ENCODE results near the gene C4BPB. TPM values are rescaled to one million over a fixed set of nuclear protein-coding genes. Genes with fewer than 3 reads are reported as not detected.

The C4BPB gene
- total RNA-seq, 2 experiments from 2014 or later: not detected

DNA sequence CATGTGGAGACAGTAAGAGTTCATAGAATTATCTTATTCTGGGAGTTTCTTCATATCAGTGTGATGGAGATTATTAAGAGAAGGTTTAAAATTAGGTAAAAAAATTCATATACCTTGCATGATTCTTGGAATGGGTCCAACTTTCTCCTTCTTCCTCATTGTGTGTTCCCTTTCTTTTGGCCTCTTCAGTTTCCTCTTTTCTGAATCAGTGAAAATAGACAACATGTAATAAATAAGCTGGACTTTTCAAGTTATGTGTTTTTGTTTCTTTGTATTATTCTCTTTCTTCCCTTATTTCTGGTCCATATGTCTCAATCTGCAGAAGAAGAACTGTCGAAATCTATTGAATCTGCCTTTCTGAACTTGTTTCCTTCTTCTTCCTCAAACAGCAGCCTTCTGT is 45.9 kb downstream of the C4BPB start:
- POLR2A ChIA-PET: no interaction called here
- no peaks in the 10 kb centered on the region for H3K4me1 ChIP-seq (ENCODE audit: insufficient read depth, low read length, poor library complexity, severe bottlenecking)
- DNase-seq (ENCODE audit: low spot score): no peak
- H3K27ac ChIP-seq (ENCODE audit: low read depth, low read length, poor library complexity, severe bottlenecking): no peak overlapping the region
- no peaks in the 10 kb centered on the region for H3K79me2 ChIP-seq (ENCODE audit: insufficient read depth, low read depth, low read length)
- CTCF ChIA-PET (ENCODE audit: unreplicated experiment): interaction anchor here (0.6 kb wide), 1 partner anchor 242 kb away, joined by 3 read pairs; no protein-coding TSS in a partner anchor
- intact Hi-C loops (cut with micrococcal nuclease; ENCODE audit: unreplicated experiment): no loop called here
- H4K20me1 ChIP-seq (ENCODE audit: insufficient read depth, low read length): no peaks in the 10 kb centered on the region
- H3K9me2 ChIP-seq (ENCODE audit: insufficient read depth, low read length): no peaks in the 10 kb centered on the region
- TF ChIP-seq, protein P1, sequence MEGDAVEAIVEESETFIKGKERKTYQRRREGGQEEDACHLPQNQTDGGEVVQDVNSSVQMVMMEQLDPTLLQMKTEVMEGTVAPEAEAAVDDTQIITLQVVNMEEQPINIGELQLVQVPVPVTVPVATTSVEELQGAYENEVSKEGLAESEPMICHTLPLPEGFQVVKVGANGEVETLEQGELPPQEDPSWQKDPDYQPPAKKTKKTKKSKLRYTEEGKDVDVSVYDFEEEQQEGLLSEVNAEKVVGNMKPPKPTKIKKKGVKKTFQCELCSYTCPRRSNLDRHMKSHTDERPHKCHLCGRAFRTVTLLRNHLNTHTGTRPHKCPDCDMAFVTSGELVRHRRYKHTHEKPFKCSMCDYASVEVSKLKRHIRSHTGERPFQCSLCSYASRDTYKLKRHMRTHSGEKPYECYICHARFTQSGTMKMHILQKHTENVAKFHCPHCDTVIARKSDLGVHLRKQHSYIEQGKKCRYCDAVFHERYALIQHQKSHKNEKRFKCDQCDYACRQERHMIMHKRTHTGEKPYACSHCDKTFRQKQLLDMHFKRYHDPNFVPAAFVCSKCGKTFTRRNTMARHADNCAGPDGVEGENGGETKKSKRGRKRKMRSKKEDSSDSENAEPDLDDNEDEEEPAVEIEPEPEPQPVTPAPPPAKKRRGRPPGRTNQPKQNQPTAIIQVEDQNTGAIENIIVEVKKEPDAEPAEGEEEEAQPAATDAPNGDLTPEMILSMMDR (conservative IDR thresholded peaks at IDR 0.05; ENCODE audit: low read length): no peak
- TF ChIP-seq EZH2phosphoT487 (IDR thresholded peaks at IDR 0.05; ENCODE audit: borderline replicate concordance, low read depth, low read length): no peak
- H3K4me3 ChIP-seq (ENCODE audit: low read depth, low read length, poor library complexity, severe bottlenecking): no peak overlapping the region
- H3K36me3 ChIP-seq (ENCODE audit: insufficient read depth, low read length): no peaks in the 10 kb centered on the region
- no TSS peak for BruUV-seq (replicated peaks)
- no peak overlapping the region for H3K4me2 ChIP-seq (ENCODE audit: low read length)
- H3K9me3 ChIP-seq (ENCODE audit: low read length): no peaks in the 10 kb centered on the region
- H2AFZ ChIP-seq (ENCODE audit: low read length): no peak overlapping the region

DNA sequence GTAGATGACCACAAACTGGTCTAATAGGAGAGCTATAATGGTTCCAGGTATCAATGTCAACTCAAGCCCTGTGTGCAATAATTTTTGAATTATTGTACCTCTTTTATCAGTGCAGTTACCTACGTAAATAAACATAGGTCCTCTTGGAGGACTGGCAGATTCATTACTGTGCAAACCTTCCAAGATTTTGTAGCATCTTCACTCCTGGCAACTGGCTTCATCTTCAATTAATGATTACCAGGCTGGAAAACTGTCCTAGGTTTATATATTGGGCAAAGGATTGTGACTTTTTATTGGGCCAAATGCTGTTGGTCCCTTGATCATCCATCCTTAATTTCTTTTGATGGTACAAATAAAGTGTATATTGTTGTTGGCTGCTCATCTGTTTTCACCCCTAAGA is 51.0 kb downstream of the C4BPB start:
- Histone ChIP-seq H2AFZ (ENCODE audit: low read length) (no peak overlapping the region), H3K4me1 (ENCODE audit: insufficient read depth, low read length, poor library complexity, severe bottlenecking) (no peaks in the 10 kb centered on the region), H4K20me1 (ENCODE audit: insufficient read depth, low read length) (no peaks in the 10 kb centered on the region), H3K9me3 (ENCODE audit: low read length) (no peaks in the 10 kb centered on the region), H3K36me3 (ENCODE audit: insufficient read depth, low read length) (no peaks in the 10 kb centered on the region), H3K9me2 (ENCODE audit: insufficient read depth, low read length) (no peaks in the 10 kb centered on the region), H3K4me2 (ENCODE audit: low read length) (no peak overlapping the region), H3K4me3 (ENCODE audit: low read depth, low read length, poor library complexity, severe bottlenecking) (no peak overlapping the region), H3K79me2 (ENCODE audit: insufficient read depth, low read depth, low read length) (no peaks in the 10 kb centered on the region), H3K27ac (ENCODE audit: low read depth, low read length, poor library complexity, severe bottlenecking) (no peak overlapping the region)
- ChIA-PET POLR2A (interaction anchor here (0.6 to 0.8 kb wide), 2 partner anchors 47 to 141 kb away, joined by 5 read pairs; no protein-coding TSS in a partner anchor), CTCF (ENCODE audit: unreplicated experiment) (interaction anchor here (0.5 kb wide), 1 partner anchor 883 kb away, joined by 3 read pairs; no protein-coding TSS in a partner anchor)
- intact Hi-C loops (cut with micrococcal nuclease; ENCODE audit: unreplicated experiment): no loop called here
- TF ChIP-seq, protein P1 (conservative IDR thresholded peaks at IDR 0.05; ENCODE audit: low read length): no peak
- no peak for TF ChIP-seq EZH2phosphoT487 (IDR thresholded peaks at IDR 0.05; ENCODE audit: borderline replicate concordance, low read depth, low read length)
- no TSS peak for BruUV-seq (replicated peaks)
- no peak for DNase-seq (ENCODE audit: low spot score)

DNA sequence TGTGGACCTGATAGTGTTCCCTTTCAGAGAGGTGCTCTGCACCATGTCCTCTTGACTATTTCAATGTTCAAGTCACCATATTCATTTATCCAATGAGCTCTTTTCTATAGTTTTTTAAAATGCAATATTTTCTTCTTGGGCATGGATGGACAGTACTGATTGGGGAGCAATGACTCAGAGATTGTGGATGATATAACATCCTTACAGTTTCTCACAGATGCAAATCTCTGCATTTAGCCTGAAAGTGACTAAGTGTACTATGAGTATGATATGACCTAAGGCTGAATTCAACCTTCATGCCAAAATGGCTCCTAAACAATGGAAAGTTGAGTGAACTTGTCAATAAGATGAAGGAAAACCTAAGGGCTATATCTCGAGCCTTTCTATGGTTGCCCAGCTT is 51.9 kb downstream of the C4BPB start:
- H3K27ac ChIP-seq (ENCODE audit: low read depth, low read length, poor library complexity, severe bottlenecking): no peak overlapping the region
- no peak overlapping the region for H3K4me2 ChIP-seq (ENCODE audit: low read length)
- no peak overlapping the region for H2AFZ ChIP-seq (ENCODE audit: low read length)
- no peak overlapping the region for H3K4me3 ChIP-seq (ENCODE audit: low read depth, low read length, poor library complexity, severe bottlenecking)
- no peaks in the 10 kb centered on the region for H3K79me2 ChIP-seq (ENCODE audit: insufficient read depth, low read depth, low read length)
- ChIA-PET CTCF (ENCODE audit: unreplicated experiment) (no interaction called here), POLR2A (interaction anchor here (0.6 to 0.8 kb wide), 5 partner anchors 19 to 1099 kb away, joined by 3 to 5 read pairs (median 3); no protein-coding TSS in a partner anchor)
- no peak for DNase-seq (ENCODE audit: low spot score)
- no peaks in the 10 kb centered on the region for H3K4me1 ChIP-seq (ENCODE audit: insufficient read depth, low read length, poor library complexity, severe bottlenecking)
- intact Hi-C loops (cut with micrococcal nuclease; ENCODE audit: unreplicated experiment): no loop called here
- BruUV-seq (replicated peaks): no TSS peak
- TF ChIP-seq, protein P1 (conservative IDR thresholded peaks at IDR 0.05; ENCODE audit: low read length): no peak
- no peak for TF ChIP-seq EZH2phosphoT487 (IDR thresholded peaks at IDR 0.05; ENCODE audit: borderline replicate concordance, low read depth, low read length)
- no peaks in the 10 kb centered on the region for H4K20me1 ChIP-seq (ENCODE audit: insufficient read depth, low read length)
- H3K36me3 ChIP-seq (ENCODE audit: insufficient read depth, low read length): no peaks in the 10 kb centered on the region
- no peaks in the 10 kb centered on the region for H3K9me3 ChIP-seq (ENCODE audit: low read length)
- H3K9me2 ChIP-seq (ENCODE audit: insufficient read depth, low read length): no peaks in the 10 kb centered on the region

Data from OCI-LY7 (cell line).